Activated CD4-positive, CD25-positive, alpha-beta regulatory T cell treated with anti-CD3 and anti-CD28 coated beads, Interleukin-2, amount 50 U/mL, for 72 hours (primary cell): ENCODE data around the gene WWP2.
"Not testable (repeated sequence)": the region's sequence is repeated elsewhere in the genome, so short reads cannot be mapped to it uniquely, and the experiment has no call there.

Experiments
- DNase-seq: peaks from one replicate; pipeline ENCODE4 v3.0.0; 2021

Gene WWP2

DNA sequence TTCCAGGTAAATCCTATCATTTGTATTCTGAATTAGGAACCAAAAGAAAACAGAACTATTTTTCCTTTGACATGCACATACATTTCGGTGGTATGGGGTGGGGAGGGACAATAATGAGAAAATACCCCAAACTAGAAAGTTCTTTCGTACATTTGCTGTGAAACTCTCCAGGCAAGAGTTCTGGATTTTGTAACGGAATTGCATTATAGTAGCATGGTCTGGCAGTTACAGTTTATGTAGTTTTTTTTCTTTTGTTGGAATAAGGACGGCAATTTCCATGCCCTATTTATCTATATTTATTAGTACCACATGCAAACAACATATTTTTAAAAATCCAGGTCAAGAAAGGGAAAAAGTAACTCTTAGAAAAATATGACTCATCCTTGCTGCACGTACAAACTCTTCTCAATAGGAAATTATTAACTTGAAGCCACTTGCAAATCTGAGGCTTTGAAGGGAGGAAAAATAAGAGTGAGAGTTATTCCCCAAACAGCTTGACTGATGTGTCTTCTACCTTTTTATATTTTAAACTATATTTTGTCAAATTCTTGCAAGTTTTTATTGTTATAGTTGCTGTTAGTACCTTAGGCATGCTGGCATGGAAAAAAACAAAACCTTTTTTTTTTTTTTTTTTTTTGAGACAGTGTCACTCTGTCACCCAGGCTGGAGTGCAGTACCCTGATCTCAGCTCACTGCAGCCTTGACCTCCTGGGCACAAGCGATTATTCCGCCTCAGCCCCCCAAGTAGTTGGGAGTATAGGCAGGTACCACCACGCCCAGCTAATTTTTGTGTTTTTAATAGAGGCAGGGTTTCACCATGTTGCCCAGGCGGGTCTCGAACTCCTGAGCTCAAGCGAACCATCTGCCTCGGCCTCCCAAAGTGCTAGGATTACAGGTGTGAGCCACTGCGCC is 69.3 kb downstream of the WWP2 start:
- DNase-seq: no peak

- no peak for DNase-seq
These were observed 71.5 kb downstream of the WWP2 start for GRCh38 chr16:69833357-69834282.

DNA sequence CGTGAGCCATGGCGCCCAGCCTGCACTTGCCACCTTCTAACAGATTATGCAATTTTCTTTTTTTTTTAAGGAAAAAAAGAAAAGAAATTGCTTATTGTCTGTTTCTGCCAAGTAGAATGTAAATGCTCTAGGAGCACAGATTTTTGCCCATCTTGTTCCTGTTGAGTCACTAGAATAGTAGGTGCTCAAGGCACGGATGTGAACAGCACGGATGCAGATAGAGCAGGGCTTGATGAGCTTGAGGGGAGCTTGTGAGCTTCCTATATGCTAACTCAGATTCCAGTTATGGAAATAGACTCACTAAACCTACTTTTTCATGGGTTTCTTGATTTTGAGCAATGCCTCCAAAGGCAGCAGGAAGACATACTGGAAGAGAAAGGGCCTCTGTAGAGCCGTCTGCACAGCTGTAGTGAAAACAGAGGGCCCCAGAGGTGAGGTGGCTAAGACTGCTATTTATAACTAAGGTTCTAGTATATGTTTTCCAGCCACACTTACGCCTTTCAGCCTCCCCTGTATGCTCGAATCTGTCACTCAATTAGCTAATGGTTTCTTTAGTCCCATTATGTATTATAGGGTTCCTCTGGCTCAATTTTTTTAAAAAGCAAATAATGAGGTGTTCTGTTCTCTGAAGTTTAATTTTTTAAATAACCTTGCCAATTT is 72.8 kb downstream of the WWP2 start:
- DNase-seq: no peak

- no peak for DNase-seq
These were observed 74.1 kb downstream of the WWP2 start for GRCh38 chr16:69836257-69836656.

DNA sequence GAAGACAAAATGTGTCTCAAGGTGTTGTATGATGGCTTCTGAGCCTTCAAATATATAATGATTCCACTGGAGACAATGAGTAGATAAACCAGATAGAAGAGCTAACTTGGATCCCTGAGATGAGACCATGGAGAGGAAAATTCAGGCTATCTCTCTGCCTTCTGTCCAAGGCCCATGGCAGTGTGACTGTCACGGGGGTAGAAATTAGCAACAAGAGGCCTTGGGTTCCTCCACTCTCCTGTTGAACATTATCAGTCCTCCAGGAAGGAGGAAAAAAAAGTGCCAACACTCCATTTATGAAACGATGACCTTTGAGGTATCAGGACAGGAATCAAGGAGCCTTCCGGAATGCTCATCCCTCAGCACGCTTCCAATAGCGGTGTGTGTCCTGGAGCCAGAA is 75.2 kb downstream of the WWP2 start:
- no peak for DNase-seq

- DNase-seq: no peak
These were observed 76.4 kb downstream of the WWP2 start for GRCh38 chr16:69838489-69838888.

DNA sequence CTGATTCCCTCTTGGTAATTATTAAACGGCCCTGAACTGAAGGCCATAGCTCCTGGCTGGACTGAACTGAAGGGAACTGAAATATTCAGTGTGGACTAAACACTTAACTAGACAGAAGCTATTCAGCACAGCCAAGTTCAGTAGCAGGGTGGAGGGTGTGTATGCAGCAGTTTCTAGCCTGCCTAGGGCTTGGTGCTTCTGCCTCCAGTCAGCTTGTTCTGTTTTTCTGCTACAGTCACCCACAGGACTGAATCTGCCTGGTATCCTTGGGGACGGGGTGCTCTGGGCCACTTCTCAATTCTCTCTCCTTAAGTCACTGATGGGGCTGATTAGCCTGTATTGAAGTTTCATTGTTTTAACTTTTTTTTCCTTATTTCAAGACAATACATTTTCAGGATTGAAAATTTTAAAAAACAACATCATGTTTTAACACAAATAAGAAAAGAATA is 77.1 kb downstream of the WWP2 start:
- DNase-seq: no peak

DNA sequence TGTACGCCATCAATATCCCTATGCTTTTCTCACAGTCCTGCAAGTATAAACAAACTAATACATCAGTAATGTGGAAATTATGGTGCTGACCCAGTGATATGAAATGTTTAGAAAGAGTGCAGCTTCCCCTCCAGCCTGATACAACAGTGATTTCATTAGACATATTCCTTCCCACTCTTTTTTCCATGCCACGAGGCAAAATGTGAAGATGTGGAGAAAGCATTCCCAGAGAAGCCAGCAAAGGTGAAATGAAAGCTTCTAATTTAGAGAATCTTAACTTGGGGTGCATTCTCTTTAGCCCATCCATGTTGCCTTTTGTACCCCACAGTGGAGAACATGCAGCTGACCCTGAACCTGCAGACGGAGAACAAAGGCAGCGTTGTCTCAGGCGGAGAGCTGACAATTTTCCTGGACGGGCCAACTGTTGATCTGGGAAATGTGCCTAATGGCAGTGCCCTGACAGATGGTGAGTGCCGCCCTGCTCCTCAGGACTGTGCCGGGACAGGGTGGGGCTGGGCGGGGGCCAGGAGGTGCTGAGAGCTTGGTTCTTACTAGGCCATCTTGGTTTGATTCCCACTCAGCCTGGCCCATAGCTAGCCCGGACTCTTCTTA is 77.8 kb downstream of the WWP2 start:
- no peak for DNase-seq

DNA sequence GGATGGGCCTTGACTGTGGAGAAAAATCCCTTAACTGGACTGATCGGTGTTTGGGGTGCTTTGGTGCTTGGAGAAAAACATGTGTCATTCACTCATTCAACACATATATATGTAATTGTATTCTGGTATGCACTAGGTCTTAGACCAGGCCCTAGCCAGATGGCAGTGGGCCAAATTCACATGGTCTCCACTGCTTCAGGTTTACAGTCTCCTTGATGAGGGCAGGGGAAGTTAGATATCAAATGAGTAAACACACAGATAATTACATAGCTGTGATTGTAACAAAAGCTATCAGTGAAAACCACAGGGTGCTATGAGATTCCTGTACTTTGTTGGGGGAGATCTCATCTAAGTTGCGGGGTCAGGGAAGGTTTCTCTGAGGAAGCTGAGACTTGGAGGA is 78.8 kb downstream of the WWP2 start:
- DNase-seq: no peak

GRCh38 chr16:69844441-69844840 is 82.3 kb downstream of the WWP2 start:
- no peak for DNase-seq

DNA sequence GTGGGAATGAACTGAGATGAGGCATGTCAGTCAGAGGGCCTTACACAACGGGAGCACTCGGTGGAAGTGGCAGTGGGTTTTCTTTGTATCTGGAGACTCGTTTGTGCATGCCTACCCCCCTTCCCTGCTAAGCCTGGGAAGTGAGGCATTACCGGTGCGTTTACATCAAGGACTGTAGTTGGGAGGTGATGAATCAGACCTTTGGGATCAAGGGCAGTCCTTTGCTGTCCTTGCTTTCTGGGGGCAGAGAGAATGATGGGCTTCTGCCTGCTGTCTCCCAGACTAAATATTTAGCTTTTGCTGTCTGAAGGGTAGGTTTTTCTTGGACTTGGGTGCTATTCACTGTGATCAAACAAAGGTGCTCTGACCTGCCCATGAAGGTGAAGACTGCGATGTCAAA is 83.0 kb downstream of the WWP2 start:
- no peak for DNase-seq

- DNase-seq: no peak
These were observed 85.5 kb downstream of the WWP2 start for GRCh38 chr16:69847643-69848042.

DNA sequence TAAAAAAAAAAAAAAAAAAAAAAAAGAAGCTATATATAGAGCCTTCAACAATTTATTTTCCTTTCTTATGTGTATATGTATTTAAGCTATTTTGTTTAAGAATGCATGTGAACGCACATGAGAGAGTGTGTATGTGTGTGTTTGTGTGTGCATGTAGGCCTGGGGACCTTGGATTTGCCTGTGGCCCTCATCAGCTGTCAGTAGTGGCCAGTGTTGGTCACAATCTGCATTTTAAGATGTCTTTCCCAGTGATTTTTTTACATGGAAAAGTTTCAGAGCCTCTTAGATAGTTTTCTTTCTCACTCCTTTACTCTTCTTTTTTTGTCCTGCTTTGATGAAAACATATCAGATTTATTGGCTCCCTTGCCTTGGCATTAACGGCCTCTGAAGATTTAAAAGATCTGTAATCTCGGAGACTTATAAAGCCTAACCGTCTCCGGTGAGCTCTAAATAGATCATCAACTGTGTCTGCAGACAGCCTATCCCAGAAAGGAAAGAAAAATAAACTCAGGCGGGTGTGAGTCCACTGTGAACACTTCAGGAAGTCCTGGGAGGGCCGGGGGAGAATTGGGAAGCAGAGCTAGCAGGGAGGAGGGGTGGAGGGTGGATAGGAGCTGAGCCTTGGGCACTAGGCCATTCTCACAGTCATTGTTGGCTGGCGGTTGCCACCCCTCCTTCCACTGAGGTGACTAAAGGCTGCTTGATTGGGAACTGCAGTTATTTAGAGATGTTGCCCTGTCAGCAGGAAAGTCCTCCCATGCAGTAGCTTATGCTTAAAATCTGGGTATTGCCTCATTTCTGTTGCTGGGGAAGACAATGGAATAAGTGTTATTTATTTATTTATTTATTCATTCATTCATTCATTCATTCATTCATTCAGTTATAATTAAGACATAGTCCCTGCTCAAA is 86.8 kb downstream of the WWP2 start:
- no peak for DNase-seq

- no peak for DNase-seq
These were observed 89.5 kb downstream of the WWP2 start for GRCh38 chr16:69851491-69852240.

- no peak for DNase-seq
These were observed 90.7 kb downstream of the WWP2 start for GRCh38 chr16:69852815-69853214.

DNA sequence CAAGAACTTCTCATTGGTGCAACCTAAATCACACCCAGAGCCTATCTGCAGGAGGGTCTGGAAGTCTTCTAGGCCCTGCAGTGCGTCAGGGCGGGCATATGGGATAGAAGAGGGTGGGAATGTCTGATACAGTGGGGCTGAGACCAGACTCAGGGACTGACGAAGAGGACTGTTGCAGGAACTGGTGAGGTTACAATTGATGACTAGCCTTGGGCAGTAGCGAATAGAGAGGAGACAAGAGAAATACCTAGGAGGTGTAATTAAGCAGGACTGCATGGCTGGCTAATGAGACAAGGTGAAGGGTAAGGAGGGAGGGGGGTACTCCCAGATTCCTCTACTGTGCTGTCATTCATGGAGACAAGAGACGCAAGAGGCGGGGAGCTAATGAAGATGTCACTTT is 91.3 kb downstream of the WWP2 start:
- no peak for DNase-seq

GRCh38 chr16:69854776-69855175 is 92.6 kb downstream of the WWP2 start:
- not testable (repeated sequence) for DNase-seq

- DNase-seq: no peak
These were observed 93.5 kb downstream of the WWP2 start for GRCh38 chr16:69855592-69855991.

DNA sequence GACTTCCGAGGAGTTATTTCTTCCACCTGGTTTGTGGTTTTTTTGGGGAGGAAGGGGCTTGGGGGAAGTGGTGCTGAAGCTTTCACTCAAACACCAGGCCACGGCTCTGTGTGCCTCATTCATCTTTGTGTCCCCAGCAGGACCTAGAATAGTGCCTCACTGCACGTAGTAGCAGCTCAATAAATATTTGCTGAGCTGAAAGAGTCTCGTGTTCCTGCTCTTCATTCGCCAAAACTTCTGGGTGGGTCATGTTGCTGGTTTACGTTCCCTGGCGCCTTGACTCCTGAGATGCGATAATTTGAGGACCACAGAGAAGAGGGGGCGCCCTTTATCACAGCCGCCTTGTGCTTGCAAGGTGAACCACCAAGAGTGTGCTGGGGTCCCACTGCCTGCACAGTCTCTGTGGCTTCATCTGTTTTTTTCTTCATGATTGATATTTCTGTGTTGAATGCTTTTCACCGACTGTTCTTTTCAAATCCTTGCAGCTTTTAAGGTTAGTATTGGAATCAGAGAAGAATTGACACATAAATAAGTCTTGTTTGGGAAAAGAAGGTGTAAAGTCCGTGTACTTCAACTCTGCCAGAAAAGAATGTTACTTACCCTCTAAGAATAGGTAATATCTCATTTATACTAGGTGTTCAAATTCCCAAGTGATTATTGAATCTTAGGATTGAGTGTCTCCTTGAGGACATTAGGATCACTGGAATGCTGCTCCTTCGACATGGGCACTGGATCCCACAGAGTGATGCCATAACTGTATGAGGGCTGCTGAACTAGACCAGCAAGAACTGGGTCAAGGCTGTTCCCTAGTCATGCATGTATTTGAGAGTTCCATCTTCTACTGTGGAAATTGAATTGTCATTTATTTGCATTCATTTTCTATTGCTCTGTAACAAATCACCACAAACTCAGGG is 96.3 kb downstream of the WWP2 start:
- no peak for DNase-seq
